Neuronal stem cell (in vitro differentiated cells): Measurements from ENCODE around the gene USP9X.

Source experiments
- DNase-seq: peaks from one replicate; pipeline ENCODE4 v3.0.0-alpha.2; 2013; ENCODE audit warnings: low spot score
- H2AFZ ChIP-seq: one replicate; pipeline ENCODE4 v1.6.1; 2013; ENCODE audit warnings: mild to moderate bottlenecking, low read length, inconsistent platforms
- H2AK5ac ChIP-seq: 2 replicates; pipeline ENCODE4 v1.6.1; 2013; ENCODE audit warnings: low read depth, mild to moderate bottlenecking, inconsistent platforms, low read length, moderate library complexity, mixed read lengths
- H2BK120ac ChIP-seq: 2 replicates; pipeline ENCODE4 v1.6.1; 2013; ENCODE audit warnings: low read depth, mild to moderate bottlenecking, inconsistent platforms, low read length, moderate library complexity, mixed read lengths
- H2BK12ac ChIP-seq: one replicate; pipeline ENCODE4 v1.6.1; 2013; ENCODE audit warnings: low read length, inconsistent platforms
- H2BK15ac ChIP-seq: 2 replicates; pipeline ENCODE4 v1.6.1; 2013; ENCODE audit warnings: mild to moderate bottlenecking, low read length, inconsistent platforms, mixed read lengths
- H2BK5ac ChIP-seq: one replicate; pipeline ENCODE4 v1.6.1; 2013; ENCODE audit warnings: inconsistent platforms, mild to moderate bottlenecking, low read length, moderate library complexity
- H3K14ac ChIP-seq: one replicate; pipeline ENCODE4 v1.6.1; 2013; ENCODE audit warnings: low read length, inconsistent platforms
- H3K18ac ChIP-seq: 2 replicates; pipeline ENCODE4 v1.6.1; 2013; ENCODE audit warnings: low read length, inconsistent platforms
- H3K23ac ChIP-seq: 2 replicates; pipeline ENCODE4 v1.6.1; 2013; ENCODE audit warnings: low read depth, mild to moderate bottlenecking, mixed read lengths, low read length, inconsistent platforms; ENCODE audit not compliant: poor library complexity
- H3K27ac ChIP-seq: replicated peaks from 3 replicates; pipeline ENCODE4 v1.5.1; 2013; ENCODE audit warnings: low read length, inconsistent platforms
- H3K27me3 ChIP-seq, 3 experiments: 2 replicates each; pipeline ENCODE4 v1.6.1; 2013; ENCODE audit warnings: low read length in 3 of 3, mild to moderate bottlenecking in 2 of 3, inconsistent platforms in 1 of 3, low read depth in 1 of 3, mixed read lengths in 1 of 3, moderate library complexity in 1 of 3; ENCODE audit not compliant: control insufficient read depth in 3 of 3, insufficient read depth in 3 of 3
- H3K36me3 ChIP-seq, 2 donors: replicated peaks in 1 of 2; 2 replicates each; pipeline ENCODE4 v1.6.1; 2013; ENCODE audit warnings: low read length in 2 of 2; ENCODE audit not compliant: control insufficient read depth in 2 of 2, insufficient read depth in 2 of 2
- H3K4ac ChIP-seq: 2 replicates; pipeline ENCODE4 v1.6.1; 2013; ENCODE audit warnings: inconsistent platforms, mild to moderate bottlenecking, low read length, moderate library complexity
- H3K4me1 ChIP-seq, 2 donors: 1 replicate in 1 of 2; 2 replicates in 1 of 2; pipeline ENCODE4 v1.6.1; 2013; ENCODE audit warnings: low read length in 2 of 2, low read depth in 1 of 2; ENCODE audit not compliant: control insufficient read depth in 2 of 2, insufficient read depth in 1 of 2
- H3K4me2 ChIP-seq: one replicate; pipeline ENCODE4 v1.6.1; 2013; ENCODE audit warnings: mild to moderate bottlenecking, low read length, inconsistent platforms; ENCODE audit not compliant: insufficient read depth, poor library complexity, severe bottlenecking
- H3K4me3 ChIP-seq, 2 donors: 2 replicates each; pipeline ENCODE4 v1.5.1; 2013; ENCODE audit warnings: low read length in 2 of 2, mild to moderate bottlenecking in 2 of 2, inconsistent platforms in 1 of 2, moderate library complexity in 1 of 2
- H3K79me1 ChIP-seq: one replicate; pipeline ENCODE4 v1.6.1; 2013; ENCODE audit warnings: low read depth, mild to moderate bottlenecking, inconsistent platforms, low read length, moderate library complexity
- H3K9ac ChIP-seq: one replicate; pipeline ENCODE4 v1.6.1; 2013; ENCODE audit warnings: mild to moderate bottlenecking, low read depth, low read length, inconsistent platforms; ENCODE audit not compliant: poor library complexity
- H3K9me3 ChIP-seq, 2 donors: replicated peaks in 1 of 2; 2 replicates each; pipeline versions ENCODE3 to v1.6.1; 2013; ENCODE audit warnings: low read length in 2 of 2, mild to moderate bottlenecking in 2 of 2, inconsistent platforms in 1 of 2, low read depth in 1 of 2, mixed read lengths in 1 of 2, moderate library complexity in 1 of 2; ENCODE audit not compliant: control insufficient read depth in 2 of 2, insufficient read depth in 1 of 2
- H4K8ac ChIP-seq: one replicate; pipeline ENCODE4 v1.6.1; 2013; ENCODE audit warnings: low read depth, mild to moderate bottlenecking, inconsistent platforms, low read length, moderate library complexity
- H4K91ac ChIP-seq: one replicate; pipeline ENCODE4 v1.6.1; 2013; ENCODE audit warnings: low read length, low read depth, mild to moderate bottlenecking, inconsistent platforms; ENCODE audit not compliant: poor library complexity
- WGBS, 2 donors: extraction: QIAGEN DNeasy Blood & Tissue Kit; methylation state at CpG; one replicate each; pipeline ENCODE4 v1.1.7; 2013; ENCODE audit warnings: missing lambda C conversion rate in 2 of 2, mixed read lengths in 1 of 2; ENCODE audit not compliant: insufficient read length in 2 of 2, insufficient replicate concordance in 1 of 2; ENCODE audit errors: extremely low coverage in 2 of 2; 5-methylcytosine and 5-hydroxymethylcytosine counted together

Gene USP9X

DNA sequence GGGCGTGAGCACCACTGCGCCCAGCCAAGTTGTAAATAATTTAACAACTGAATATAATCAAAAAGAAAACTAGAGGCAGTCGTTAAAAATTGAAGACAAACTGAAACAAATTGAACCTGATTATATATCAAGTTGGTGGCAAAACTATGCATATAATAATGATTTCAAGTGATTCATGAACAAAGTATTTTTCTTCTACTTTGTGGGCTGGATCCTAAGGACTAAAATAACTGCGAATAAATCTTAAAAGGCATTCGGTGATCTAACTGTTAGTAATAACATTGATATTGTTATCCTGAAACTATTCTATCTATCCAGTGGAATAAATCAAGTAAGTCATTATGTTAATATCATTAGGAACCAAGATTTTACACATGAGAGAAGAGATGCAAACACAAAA lies 21.2 kb upstream of the USP9X start:
- no CpG with 5 or more reads among the region's 5 CpGs for WGBS, 2 donors

DNA sequence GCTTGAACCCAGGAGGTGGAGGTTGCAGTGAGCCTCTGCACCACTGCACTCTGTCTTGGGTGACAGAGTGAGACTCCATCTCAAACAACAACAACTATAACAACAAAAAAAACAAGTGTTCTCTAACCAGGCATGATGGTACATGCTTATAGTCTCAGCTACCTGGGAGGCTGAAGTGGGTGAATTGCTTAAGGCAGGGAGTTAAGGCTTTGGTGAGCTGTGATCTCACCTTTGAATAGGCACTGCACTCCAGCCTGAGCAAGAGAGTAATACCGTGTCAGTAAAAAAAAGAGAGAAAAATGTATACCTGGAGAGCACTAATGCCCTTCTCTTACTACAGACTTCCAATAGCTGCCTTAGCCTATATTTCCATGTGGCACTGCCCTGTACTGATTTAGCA lies 18.9 kb upstream of the USP9X start:
- H3K4me1 ChIP-seq, result no peaks in the 10 kb centered on the region
- WGBS, 2 donors, result no CpG with 5 or more reads among the region's 1 CpG

More for the DNA sequence above, 21.2 kb upstream of the USP9X start:
- H4K8ac ChIP-seq, result no peak overlapping the region
- H2BK5ac ChIP-seq, result no peak overlapping the region
- no peak overlapping the region for H3K4me3 ChIP-seq
- H2BK12ac ChIP-seq, result no peak overlapping the region
- no peaks in the 10 kb centered on the region for H3K79me1 ChIP-seq
- no peak overlapping the region for H3K23ac ChIP-seq
- H3K27me3 ChIP-seq, result no peaks in the 10 kb centered on the region
- H3K9me3 ChIP-seq, result no peaks in the 10 kb centered on the region
- no peak overlapping the region for H3K18ac ChIP-seq
- H2AFZ ChIP-seq, result no peak overlapping the region
- H2BK120ac ChIP-seq, result no peak overlapping the region
- no peaks in the 10 kb centered on the region for H3K36me3 ChIP-seq
- H2AK5ac ChIP-seq, result no peak overlapping the region
- DNase-seq, result no peak
- no peak overlapping the region for H3K14ac ChIP-seq
- no peak overlapping the region for H3K4me2 ChIP-seq
- no peak overlapping the region for H2BK15ac ChIP-seq
- no peaks in the 10 kb centered on the region for H3K4me1 ChIP-seq
- H3K9ac ChIP-seq, result no peak overlapping the region
- no peak overlapping the region for H3K4ac ChIP-seq
- H3K27ac ChIP-seq, result no peak overlapping the region
- H4K91ac ChIP-seq, result no peak overlapping the region

DNA sequence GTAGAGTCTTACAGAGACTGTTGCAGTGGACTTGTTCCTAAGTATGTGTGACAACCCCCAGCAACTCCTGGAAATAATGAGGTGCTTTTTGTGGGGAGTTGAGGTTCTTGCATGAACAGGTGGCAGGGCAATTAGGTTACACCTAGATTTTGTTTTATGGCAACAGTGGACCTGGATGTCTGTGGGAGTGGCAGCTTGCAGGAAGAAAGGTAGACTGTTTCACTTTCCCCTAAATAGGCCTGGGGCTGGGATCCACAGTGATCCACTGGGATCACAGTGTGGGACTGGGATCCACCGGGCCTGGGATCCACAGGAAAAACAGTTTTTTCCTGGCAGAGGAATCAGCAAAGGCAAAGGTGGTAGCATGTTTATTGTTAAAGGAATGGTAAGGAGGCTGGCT lies 18.3 kb upstream of the USP9X start:
- Histone ChIP-seq H3K4me2 (no peak overlapping the region), H3K23ac (no peak overlapping the region), H2AFZ (no peak overlapping the region), H3K9me3 (no peaks in the 10 kb centered on the region), H4K8ac (no peak overlapping the region), H3K4me1 (no peaks in the 10 kb centered on the region), H3K79me1 (no peaks in the 10 kb centered on the region), H2BK120ac (no peak overlapping the region), H2BK5ac (no peak overlapping the region), H3K4me3 (no peak overlapping the region), H2BK15ac (no peak overlapping the region), H2AK5ac (no peak overlapping the region), H3K27me3 (no peaks in the 10 kb centered on the region), H2BK12ac (no peak overlapping the region), H3K14ac (no peak overlapping the region), H3K27ac (no peak overlapping the region), H3K9ac (no peak overlapping the region), H3K18ac (no peak overlapping the region), H4K91ac (no peak overlapping the region), H3K36me3 (no peaks in the 10 kb centered on the region), H3K4ac (no peak overlapping the region)
- no peak for DNase-seq
- no CpG with 5 or more reads among the region's 1 CpG for WGBS, 2 donors

More for the DNA sequence above, 18.9 kb upstream of the USP9X start:
- no peak overlapping the region for H3K14ac ChIP-seq
- H3K23ac ChIP-seq, result no peak overlapping the region
- H3K27ac ChIP-seq, result no peak overlapping the region
- H3K18ac ChIP-seq, result no peak overlapping the region
- H2AK5ac ChIP-seq, result no peak overlapping the region
- no peak overlapping the region for H4K8ac ChIP-seq
- H2BK120ac ChIP-seq, result no peak overlapping the region
- H3K27me3 ChIP-seq, result no peaks in the 10 kb centered on the region
- no peak overlapping the region for H2AFZ ChIP-seq
- no peak overlapping the region for H2BK15ac ChIP-seq
- no peak overlapping the region for H3K4me2 ChIP-seq
- no peak overlapping the region for H3K9ac ChIP-seq
- H3K4ac ChIP-seq, result no peak overlapping the region
- H3K79me1 ChIP-seq, result no peaks in the 10 kb centered on the region
- no peaks in the 10 kb centered on the region for H3K36me3 ChIP-seq
- no peak overlapping the region for H2BK5ac ChIP-seq
- no peaks in the 10 kb centered on the region for H3K9me3 ChIP-seq
- no peak overlapping the region for H2BK12ac ChIP-seq
- no peak overlapping the region for H4K91ac ChIP-seq
- DNase-seq, result no peak
- H3K4me3 ChIP-seq, result no peak overlapping the region

DNA sequence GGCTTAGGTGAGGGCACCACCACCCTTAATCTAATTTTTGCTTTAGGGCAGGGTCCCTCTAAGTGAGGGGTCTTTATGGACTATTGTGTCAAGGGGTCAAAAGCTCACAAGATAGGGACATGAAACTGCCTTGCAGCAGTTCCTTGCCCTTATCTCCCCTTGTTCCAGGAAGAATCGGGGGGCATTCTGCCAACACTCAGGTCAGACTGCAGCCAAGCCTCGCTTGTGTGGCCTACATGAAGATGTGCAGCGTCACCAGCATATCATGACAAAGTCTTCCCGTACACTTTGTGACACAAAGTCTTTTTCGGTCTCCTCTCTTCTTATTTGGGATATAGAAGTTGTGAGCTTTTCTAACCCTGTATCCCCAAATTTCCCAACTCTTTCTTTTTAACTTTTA lies 17.5 kb upstream of the USP9X start:
- H2BK120ac ChIP-seq, result no peak overlapping the region
- H2BK5ac ChIP-seq, result no peak overlapping the region
- H2BK15ac ChIP-seq, result no peak overlapping the region
- no peak overlapping the region for H3K4me3 ChIP-seq
- no peak overlapping the region for H2BK12ac ChIP-seq
- no peak overlapping the region for H3K27ac ChIP-seq
- H3K18ac ChIP-seq, result no peak overlapping the region
- H3K27me3 ChIP-seq, result no peaks in the 10 kb centered on the region
- H3K9ac ChIP-seq, result no peak overlapping the region
- no peak overlapping the region for H3K4me2 ChIP-seq
- no peak overlapping the region for H4K8ac ChIP-seq
- H3K14ac ChIP-seq, result no peak overlapping the region
- no peaks in the 10 kb centered on the region for H3K36me3 ChIP-seq
- H3K9me3 ChIP-seq, result no peaks in the 10 kb centered on the region
- H4K91ac ChIP-seq, result no peak overlapping the region
- no peak for DNase-seq
- no peaks in the 10 kb centered on the region for H3K4me1 ChIP-seq
- H2AFZ ChIP-seq, result no peak overlapping the region
- no CpG with 5 or more reads among the region's 5 CpGs for WGBS, 2 donors
- H2AK5ac ChIP-seq, result no peak overlapping the region
- no peak overlapping the region for H3K23ac ChIP-seq
- no peaks in the 10 kb centered on the region for H3K79me1 ChIP-seq
- H3K4ac ChIP-seq, result no peak overlapping the region
